H1 (cell line): ENCODE results near the gene TMEM223. TPM values are rescaled to one million over a fixed set of nuclear protein-coding genes. Genes with fewer than 3 reads are reported as not detected.

ENCODE experiments used
- CTCF ChIA-PET: fragments of 300-600 bp; sonication (Branson Sonifier 250); formaldehyde crosslinking; loops from one replicate; lab custom pipeline; 2021; ENCODE audit not compliant: partially characterized antibody; lab: Charles Lee
- POLR2A ChIA-PET: fragments of 300-600 bp; sonication (Branson Sonifier 250); formaldehyde crosslinking; loops from one replicate; lab custom pipeline; 2021; ENCODE audit warnings: inconsistent platforms; ENCODE audit not compliant: partially characterized antibody; lab: Charles Lee
- DNase-seq, 2 experiments: peaks; one replicate each; pipeline versions ENCODE4 v3.0.0 to v3.0.0-alpha.2; 2010 to 2022; ENCODE audit warnings: low spot score in 2 of 2, low read depth in 1 of 2, mixed read lengths in 1 of 2
- FAIRE-seq: peaks from 2 replicates; lab custom pipeline; 2011; peaks lifted over from hg19 to GRCh38; lab: Jason Lieb, UNC
- H2AFZ ChIP-seq: 2 replicates; pipeline ENCODE4 v1.8.1; 2012; ENCODE audit warnings: low read length, inconsistent platforms
- H2AK5ac ChIP-seq: 2 replicates; pipeline ENCODE4 v1.6.1; 2013; ENCODE audit warnings: low read depth, low read length
- H2BK120ac ChIP-seq: replicated peaks from 2 replicates; pipeline ENCODE3; 2013; ENCODE audit warnings: low read depth, low read length, inconsistent platforms
- H2BK12ac ChIP-seq: 2 replicates; pipeline ENCODE4 v1.6.1; 2013; ENCODE audit warnings: low read depth, low read length
- H2BK15ac ChIP-seq: 2 replicates; pipeline ENCODE4 v1.6.1; 2013; ENCODE audit warnings: low read length
- H2BK20ac ChIP-seq: 2 replicates; pipeline ENCODE4 v1.6.1; 2013; ENCODE audit warnings: low read length
- H2BK5ac ChIP-seq: 2 replicates; pipeline ENCODE4 v1.6.1; 2013; ENCODE audit warnings: low read depth, low read length
- H3K14ac ChIP-seq: 2 replicates; pipeline ENCODE4 v1.6.1; 2013; ENCODE audit warnings: inconsistent platforms; ENCODE audit not compliant: insufficient read length
- H3K18ac ChIP-seq: 2 replicates; pipeline ENCODE4 v1.6.1; 2013; ENCODE audit warnings: low read length; ENCODE audit errors: extremely low read depth
- H3K23ac ChIP-seq: 2 replicates; pipeline ENCODE4 v1.6.1; 2013; ENCODE audit warnings: inconsistent platforms; ENCODE audit not compliant: insufficient read length
- H3K23me2 ChIP-seq: 2 replicates; pipeline ENCODE4 v1.6.1; 2013; ENCODE audit warnings: low read depth, low read length
- H3K27ac ChIP-seq: 2 replicates; pipeline ENCODE4 v1.6.1; 2011; ENCODE audit warnings: low read depth, low read length, inconsistent platforms
- H3K27me3 ChIP-seq, 4 experiments: replicated peaks in 1 of 4; 1 replicate in 1 of 4; 2 replicates in 3 of 4; pipeline versions ENCODE4 v1.6.1 to v1.8.1; 2011 to 2013; ENCODE audit warnings: low read length in 3 of 4, mild to moderate bottlenecking in 3 of 4, inconsistent platforms in 2 of 4, mixed read lengths in 2 of 4, moderate library complexity in 1 of 4; ENCODE audit not compliant: control insufficient read depth in 3 of 4, insufficient read depth in 3 of 4; ENCODE audit errors: extremely low read depth in 1 of 4
- H3K36me3 ChIP-seq, 4 experiments: 2 replicates each; pipeline versions ENCODE4 v1.6.1 to v1.8.1; 2011 to 2013; ENCODE audit warnings: mild to moderate bottlenecking in 4 of 4, low read length in 3 of 4, moderate library complexity in 2 of 4, control low read depth in 1 of 4, inconsistent platforms in 1 of 4; ENCODE audit not compliant: insufficient read depth in 4 of 4, control insufficient read depth in 2 of 4
- H3K4ac ChIP-seq: replicated peaks from 2 replicates; pipeline ENCODE3; 2013; ENCODE audit warnings: low read length, low read depth, mixed read lengths, inconsistent platforms; ENCODE audit not compliant: insufficient read length
- H3K4me1 ChIP-seq, 4 experiments: replicated peaks in 1 of 4; 1 replicate in 1 of 4; 2 replicates in 3 of 4; pipeline versions ENCODE4 v1.6.1 to v1.8.1; 2011 to 2013; ENCODE audit warnings: low read length in 3 of 4, inconsistent platforms in 2 of 4, mixed read lengths in 1 of 4; ENCODE audit not compliant: insufficient read depth in 4 of 4, control insufficient read depth in 3 of 4
- H3K4me2 ChIP-seq, 2 experiments: 2 replicates each; pipeline versions ENCODE4 v1.6.1 to v1.8.1; 2011 to 2013; ENCODE audit warnings: low read depth in 2 of 2, low read length in 2 of 2, control low read depth in 1 of 2, inconsistent platforms in 1 of 2, mild to moderate bottlenecking in 1 of 2; ENCODE audit not compliant: insufficient read depth in 1 of 2
- H3K4me3 ChIP-seq, 4 experiments: fragments of 200-600, 300-600 bp in 1 of 4; sonication (generic), shearing (Covaris generic), sonication (Bioruptor Twin) in 1 of 4; 2 replicates each; pipeline versions ENCODE4 v1.5.1 to v1.8.1; 2011 to 2016; ENCODE audit warnings: low read length in 4 of 4, low read depth in 3 of 4, control low read depth in 2 of 4, inconsistent platforms in 2 of 4, mild to moderate bottlenecking in 2 of 4, mixed read lengths in 1 of 4, moderate library complexity in 1 of 4; ENCODE audit not compliant: insufficient read depth in 2 of 4; ENCODE audit errors: extremely low read depth in 1 of 4
- H3K56ac ChIP-seq: replicated peaks from 2 replicates; pipeline ENCODE3; 2013; ENCODE audit warnings: low read depth, mild to moderate bottlenecking, mixed read lengths, low read length, inconsistent platforms; ENCODE audit not compliant: insufficient read length
- H3K79me1 ChIP-seq: 2 replicates; pipeline ENCODE4 v1.6.1; 2013; ENCODE audit warnings: low read depth, low read length, control low read depth
- H3K79me2 ChIP-seq, 2 experiments: 2 replicates each; pipeline versions ENCODE4 v1.6.1 to v1.8.1; 2012 to 2013; ENCODE audit warnings: low read length in 2 of 2, mild to moderate bottlenecking in 2 of 2, inconsistent platforms in 1 of 2; ENCODE audit not compliant: insufficient read depth in 2 of 2, control insufficient read depth in 1 of 2
- H3K9ac ChIP-seq, 4 experiments: replicated peaks in 1 of 4; 1 replicate in 1 of 4; 2 replicates in 3 of 4; pipeline versions ENCODE4 v1.6.1 to v1.8.1; 2011 to 2013; ENCODE audit warnings: low read depth in 3 of 4, low read length in 3 of 4, control low read depth in 2 of 4, mild to moderate bottlenecking in 2 of 4, moderate library complexity in 2 of 4, inconsistent platforms in 1 of 4; ENCODE audit errors: extremely low read depth in 1 of 4
- H3K9me3 ChIP-seq, 2 experiments: 2 replicates each; pipeline versions ENCODE4 v1.6.1 to v1.8.1; 2012 to 2013; ENCODE audit warnings: mild to moderate bottlenecking in 2 of 2, moderate library complexity in 2 of 2, control low read depth in 1 of 2, inconsistent platforms in 1 of 2, low read depth in 1 of 2, low read length in 1 of 2, mixed read lengths in 1 of 2; ENCODE audit not compliant: insufficient read depth in 2 of 2
- H4K20me1 ChIP-seq, 2 experiments: replicated peaks in 1 of 2; 2 replicates each; pipeline versions ENCODE3 to v1.8.1; 2011 to 2013; ENCODE audit warnings: inconsistent platforms in 2 of 2, low read length in 2 of 2, mild to moderate bottlenecking in 1 of 2; ENCODE audit not compliant: insufficient read depth in 2 of 2, control insufficient read depth in 1 of 2
- H4K5ac ChIP-seq: 2 replicates; pipeline ENCODE4 v1.6.1; 2013; ENCODE audit warnings: low read length, low read depth, mixed read lengths, inconsistent platforms; ENCODE audit not compliant: insufficient read length
- H4K8ac ChIP-seq: 2 replicates; pipeline ENCODE4 v1.8.0; 2013; ENCODE audit warnings: mild to moderate bottlenecking, moderate library complexity, low read length, inconsistent platforms; ENCODE audit not compliant: insufficient read depth; ENCODE audit errors: extremely low read depth
- H4K91ac ChIP-seq: replicated peaks from 2 replicates; pipeline ENCODE3; 2013; ENCODE audit warnings: low read length, mixed read lengths, inconsistent platforms; ENCODE audit not compliant: insufficient read length
- CEBPB ChIP-seq: IDR thresholded peaks from 2 replicates; pipeline ENCODE4 v1.6.1; 2012; ENCODE audit warnings: low read depth, low read length
- CTBP2 ChIP-seq: IDR thresholded peaks from 2 replicates; pipeline ENCODE4 v1.7.0; 2011; ENCODE audit warnings: borderline replicate concordance, mild to moderate bottlenecking, moderate library complexity, mixed read lengths, low read length; ENCODE audit not compliant: insufficient read depth, insufficient read length
- HDAC2 ChIP-seq, 2 experiments: fragments of 300-600 bp in 1 of 2; sonication (generic) in 1 of 2; IDR thresholded peaks; 2 replicates each; pipeline ENCODE4 v1.6.1; 2011 to 2012; ENCODE audit warnings: low read depth in 2 of 2, low read length in 2 of 2, mild to moderate bottlenecking in 2 of 2, moderate library complexity in 2 of 2, borderline replicate concordance in 1 of 2, inconsistent platforms in 1 of 2
- PHF8 ChIP-seq: fragments of 200-600 bp; sonication (generic); conservative IDR thresholded peaks from 2 replicates; pipeline ENCODE4 v1.7.1; 2012; ENCODE audit warnings: low read depth, mild to moderate bottlenecking, inconsistent platforms, low read length, moderate library complexity
- POLR2A ChIP-seq, 2 experiments: IDR thresholded peaks; 1 replicate in 1 of 2; 2 replicates in 1 of 2; pipeline ENCODE4 v1.6.1; 2011; ENCODE audit warnings: low read depth in 2 of 2, low read length in 2 of 2, mild to moderate bottlenecking in 2 of 2; ENCODE audit errors: control extremely low read depth in 1 of 2
- POLR2AphosphoS5 ChIP-seq: IDR thresholded peaks from 2 replicates; pipeline ENCODE4 v1.6.1; 2011; ENCODE audit warnings: low read depth, low read length
- SRF ChIP-seq: IDR thresholded peaks from 2 replicates; pipeline ENCODE4 v1.6.1; 2011; ENCODE audit warnings: mild to moderate bottlenecking, low read depth, low read length, moderate library complexity
- SUZ12 ChIP-seq: fragments of 200-600 bp; sonication (generic); IDR thresholded peaks from 2 replicates; pipeline ENCODE4 v1.6.1; 2012; ENCODE audit warnings: mild to moderate bottlenecking, inconsistent platforms, low read length, moderate library complexity, mixed read lengths
- YY1 ChIP-seq: IDR thresholded peaks from 2 replicates; pipeline ENCODE4 v1.6.1; 2011; ENCODE audit warnings: low read depth, mild to moderate bottlenecking, low read length
- ZNF274 ChIP-seq: IDR thresholded peaks from 2 replicates; pipeline ENCODE4 v1.7.0; 2012; ENCODE audit warnings: low read length, borderline replicate concordance; ENCODE audit errors: extremely low read depth
- WGBS, 2 experiments: shearing (Covaris generic) in 1 of 2; methylation state at CpG; one replicate each; pipeline versions ENCODE4 v1.1.6 to v1.1.7; 2013 to 2015; ENCODE audit warnings: low lambda C conversion rate in 2 of 2, mixed read lengths in 2 of 2, inconsistent platforms in 1 of 2, low coverage in 1 of 2, missing lambda C conversion rate in 1 of 2; ENCODE audit not compliant: insufficient replicate concordance in 2 of 2, insufficient coverage in 1 of 2, insufficient read length in 1 of 2; ENCODE audit errors: extremely low coverage in 1 of 2, missing lambda C conversion rate in 1 of 2; 5-methylcytosine and 5-hydroxymethylcytosine counted together
- polyA plus RNA-seq, 7 experiments: library from polyadenylated mRNA; depleted of rRNA in 3 of 7; stranded (reverse) in 5 of 7; unstranded in 2 of 7; fragments of >200 nt in 5 of 7; fragments of 200-250 nt in 2 of 7; gene quantifications; 1 replicate in 5 of 7; 2 replicates in 1 of 7; 4 replicates in 1 of 7; pipeline versions ENCODE4 v1.2.1 to v1.2.3, GENCODE V29; 2011 to 2013; ENCODE audit warnings: missing spikeins in 2 of 7, mixed read lengths in 2 of 7
- total RNA-seq: library from RNA; stranded (reverse); fragmentation: NEBNext Ultra II Directional; extraction: Animal tissue kit (Norgen Biotek cat#: 25700); gene quantifications from 2 replicates; pipeline ENCODE4 v1.2.1, GENCODE V29; 2021

Gene TMEM223
- total and polyA plus RNA-seq, 2 of the 8 experiments (the other 6 are each of a cell fraction or from before 2014, with no cell fraction given): 22.9 to 64.1 TPM

DNA sequence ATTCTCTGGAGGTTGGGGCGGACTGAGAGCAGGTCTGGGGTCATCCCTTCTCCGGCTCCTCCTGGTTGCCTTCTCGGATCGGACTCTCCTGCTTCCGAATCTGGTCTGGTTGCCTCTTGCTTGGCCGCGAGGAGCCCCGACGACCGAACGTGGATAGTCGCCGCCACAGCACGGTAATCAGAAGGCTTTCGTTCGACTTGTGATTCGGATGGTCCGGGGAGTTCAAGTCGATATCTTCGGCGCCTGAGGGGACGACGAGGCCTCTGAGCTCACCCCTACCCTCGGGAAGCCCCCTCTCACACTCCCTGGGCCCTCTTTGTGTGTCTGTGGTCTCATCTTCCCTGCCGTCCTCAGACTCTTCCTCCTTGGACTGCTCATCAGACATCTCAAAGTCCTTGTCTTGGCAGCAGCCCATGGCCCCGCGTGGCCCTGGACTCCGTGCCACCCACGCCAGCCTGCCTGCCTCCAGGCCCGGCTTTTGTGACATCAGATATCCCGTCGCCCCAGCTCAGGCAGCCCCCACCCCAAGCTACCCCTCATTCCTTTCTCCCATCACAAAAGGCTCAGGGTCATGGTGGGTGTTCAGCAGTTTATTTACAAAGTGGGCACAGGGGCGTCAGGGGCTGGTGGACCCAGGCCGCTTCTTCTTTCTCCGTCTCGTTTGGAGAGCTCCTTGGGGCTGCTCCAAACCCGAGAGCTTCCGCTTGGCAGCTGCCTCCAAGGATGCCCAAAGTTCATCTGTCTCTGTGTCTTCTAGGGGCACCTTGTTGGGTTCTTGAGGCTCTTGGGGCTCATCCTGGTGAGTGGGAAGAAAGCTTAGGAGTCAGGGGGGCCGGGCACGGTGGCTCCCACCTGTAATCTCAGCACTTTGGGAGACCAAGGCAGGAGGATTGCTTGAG is 40.8 kb upstream of the TMEM223 start, which contains the start of gene TEX54:
TEX54 (minus strand) TSS at position 506 of the 899 bp plus-strand sequence.
- FAIRE-seq: no peak
- H2AFZ ChIP-seq: peak within 1 kb of the TSS; percentile 21; the same call in 1 of the 2 replicates
- TF ChIP-seq SRF (no peak), HDAC2 (IDR thresholded peaks at IDR 0.05; ENCODE audit: borderline replicate concordance in 1 of 2, low read depth in 2 of 2, low read length in 2 of 2) (no peak), SUZ12 (no peak), POLR2A (IDR thresholded peaks at IDR 0.05; ENCODE audit: control extremely low read depth in 1 of 2, low read depth in 2 of 2, low read length in 2 of 2) (peak; percentile 17 to 41; a peak in 2 of 3 replicates), POLR2AphosphoS5 (peak; percentile 70), PHF8 (0 out of 2 replicates have a peak, but pooled peaks have one; percentile 58), CEBPB (no peak), CTBP2 (no peak), YY1 (no peak), ZNF274 (no peak)

More for the DNA sequence above, 40.8 kb upstream of the TMEM223 start, which contains the start of gene TEX54:
- H2BK15ac ChIP-seq: no peak within 1 kb of the TSS
- H3K27ac ChIP-seq: peak within 1 kb of the TSS; percentile 95
- no peak for DNase-seq
- no peak within 1 kb of the TSS for H2AK5ac ChIP-seq
- H2BK120ac ChIP-seq: no peak within 1 kb of the TSS
- H2BK20ac ChIP-seq: no peak within 1 kb of the TSS
- H3K4me3 ChIP-seq: peak within 1 kb of the TSS; percentile 76 to 94 (median 92)
- H3K79me2 ChIP-seq: peaks cover 7 to 27% of the 10 kb centered on the region in 2 experiments; a peak in 3 of 4 replicates
- H4K91ac ChIP-seq: peak within 1 kb of the TSS; percentile 59
- POLR2A ChIA-PET: interaction anchor here (0.6 to 13.8 kb wide), 39 partner anchors 8 to 1042 kb away, joined by 3 to 398 read pairs (median 5); partner anchors contain the start of genes C11orf98, CSKMT, EEF1G and HNRNPUL2
- H3K79me1 ChIP-seq: peaks cover 12% of the 10 kb centered on the region
- H4K20me1 ChIP-seq: peaks cover 5 to 12% of the 10 kb centered on the region in 2 experiments
- peak within 1 kb of the TSS; percentile 75 for H4K5ac ChIP-seq
- no peak within 1 kb of the TSS for H2BK12ac ChIP-seq
- no peak within 1 kb of the TSS for H3K4ac ChIP-seq
- CTCF ChIA-PET: interaction anchor here (0.7 to 1.4 kb wide), 5 partner anchors 9 to 165 kb away, joined by 3 to 5 read pairs (median 4); no protein-coding TSS in a partner anchor
- H3K4me1 ChIP-seq: peaks cover 0 to 17% (median 2%) of the 10 kb centered on the region in 4 experiments; a peak in 2 of 7 replicates
- H3K56ac ChIP-seq: peak within 1 kb of the TSS; percentile 65
- peak within 1 kb of the TSS; percentile 88 to 92 (median 90) for H3K9ac ChIP-seq
- H3K23ac ChIP-seq: no peak within 1 kb of the TSS
- no peaks in the 10 kb centered on the region for H3K9me3 ChIP-seq
- H3K23me2 ChIP-seq: peaks cover 7% of the 10 kb centered on the region
- H3K4me2 ChIP-seq: peak within 1 kb of the TSS; percentile 74 to 97
- H3K14ac ChIP-seq: no peak within 1 kb of the TSS
- H2BK5ac ChIP-seq: peak within 1 kb of the TSS; percentile 81; the same call in 1 of the 2 replicates
- 21% methylated on average over 37 of the region's 40 CpGs; no CpG with 5 or more reads in 1 of the 2 experiments for WGBS, 2 experiments
- H3K18ac ChIP-seq: peak within 1 kb of the TSS; percentile 90
- peaks cover 21 to 33% (median 30%) of the 10 kb centered on the region in 4 experiments for H3K36me3 ChIP-seq
- peak within 1 kb of the TSS; percentile 99 for H4K8ac ChIP-seq
- H3K27me3 ChIP-seq: no peaks in the 10 kb centered on the region
